Panc1 (cell line): ENCODE data around the gene ZC3H7B. TPM values are rescaled to one million over a fixed set of nuclear protein-coding genes. Genes with fewer than 3 reads are reported as not detected.

Experiments
- ATAC-seq: fragments of 200-7000 bp; cut with Tn5 transposase; 2 replicates; pipeline ENCODE4 v1.9.1; 2020; ENCODE audit warnings: mild to moderate bottlenecking, moderate library complexity
- BruUV-seq: library from RNA; stranded (reverse); fragments of 400-500 nt; replicated peaks from 2 replicates; lab custom pipeline; 2021; lab: Mats Ljungman, UMichigan
- CTCF ChIA-PET: fragments of 300-600 bp; sonication (Branson Sonifier 250); formaldehyde crosslinking; loops from one replicate; lab custom pipeline; 2022; ENCODE audit warnings: antibody characterized with exemption; lab: Charles Lee
- POLR2A ChIA-PET: fragments of 300-600 bp; sonication (Branson Sonifier 250); formaldehyde crosslinking; loops from one replicate; lab custom pipeline; 2022; ENCODE audit warnings: antibody characterized with exemption; lab: Charles Lee
- DNase-seq: peaks from one replicate; pipeline ENCODE4 v3.0.0-alpha.2; 2010; ENCODE audit warnings: low read depth, low spot score
- H3K27ac ChIP-seq: 2 replicates; pipeline ENCODE4 v1.5.1; 2011; ENCODE audit warnings: mild to moderate bottlenecking, low read length, inconsistent platforms
- H3K27me3 ChIP-seq: fragments of 200-500 bp; sonication (Bioruptor generic); 2 replicates; pipeline ENCODE4 v1.6.0; 2014; ENCODE audit warnings: low read length, inconsistent platforms; ENCODE audit not compliant: control insufficient read depth, insufficient read depth
- H3K36me3 ChIP-seq: fragments of 200-500 bp; sonication (Bioruptor generic); 2 replicates; pipeline ENCODE4 v1.5.1; 2014; ENCODE audit warnings: inconsistent platforms, mild to moderate bottlenecking, low read length, moderate library complexity; ENCODE audit not compliant: control insufficient read depth, insufficient read depth
- H3K4me1 ChIP-seq: 2 replicates; pipeline ENCODE4 v1.5.1; 2011; ENCODE audit warnings: inconsistent platforms, mild to moderate bottlenecking, low read length, moderate library complexity; ENCODE audit not compliant: control insufficient read depth, insufficient read depth
- H3K4me3 ChIP-seq, 2 experiments: 2 replicates each; pipeline ENCODE4 v1.5.1; 2011 to 2012; ENCODE audit warnings: low read depth in 2 of 2, low read length in 2 of 2, mild to moderate bottlenecking in 2 of 2, inconsistent platforms in 1 of 2, moderate library complexity in 1 of 2
- H3K9me3 ChIP-seq: fragments of 200-500 bp; sonication (Bioruptor generic); 2 replicates; pipeline ENCODE4 v1.5.1; 2014; ENCODE audit warnings: low read depth, mild to moderate bottlenecking, inconsistent platforms, low read length, moderate library complexity; ENCODE audit not compliant: control insufficient read depth, insufficient read depth
- POLR2AphosphoS5 ChIP-seq: IDR thresholded peaks from 2 replicates; pipeline ENCODE4 v1.6.1; 2012; ENCODE audit warnings: mild to moderate bottlenecking, low read depth, low read length, moderate library complexity
- REST ChIP-seq, 2 experiments: IDR thresholded peaks; 2 replicates each; pipeline ENCODE4 v1.6.1; 2011 to 2012; ENCODE audit warnings: low read depth in 2 of 2, control low read depth in 1 of 2, low read length in 1 of 2, mild to moderate bottlenecking in 1 of 2, moderate library complexity in 1 of 2; ENCODE audit not compliant: insufficient read depth in 1 of 2
- SIN3A ChIP-seq: IDR thresholded peaks from 2 replicates; pipeline ENCODE4 v1.6.1; 2012; ENCODE audit warnings: low read depth, mild to moderate bottlenecking, low read length, moderate library complexity, borderline replicate concordance; ENCODE audit not compliant: insufficient read depth
- TCF7L2 ChIP-seq: IDR thresholded peaks from 2 replicates; pipeline ENCODE4 v1.6.1; 2011; ENCODE audit warnings: mild to moderate bottlenecking, low read depth, low read length, inconsistent platforms
- in situ Hi-C: cut with HindIII; loops from 2 replicates; pipeline ENCODE4 v1.10.0; 2016; ENCODE audit warnings: low sequenced_read_pairs, low pct_unique_long_range_greater_than_20kb
- intact Hi-C: fragments of 100-400 bp; cut with micrococcal nuclease; formaldehyde crosslinking; loops from one replicate; pipeline ENCODE4 v1.10.0; 2022; ENCODE audit not compliant: unreplicated experiment
- total RNA-seq: library from RNA; stranded (reverse); gene quantifications from one replicate; pipeline ENCODE4 v1.2.1, GENCODE V29; 2021; ENCODE audit not compliant: unreplicated experiment
- TF ChIP-seq, protein P1 (sequence below): fragments of 450-650 bp; IDR thresholded peaks from 2 replicates; pipeline ENCODE4 v1.5.1; 2017; ENCODE audit warnings: mild to moderate bottlenecking

Gene ZC3H7B
- total RNA-seq, 1 experiment from 2014 or later = 62.0 TPM

DNA sequence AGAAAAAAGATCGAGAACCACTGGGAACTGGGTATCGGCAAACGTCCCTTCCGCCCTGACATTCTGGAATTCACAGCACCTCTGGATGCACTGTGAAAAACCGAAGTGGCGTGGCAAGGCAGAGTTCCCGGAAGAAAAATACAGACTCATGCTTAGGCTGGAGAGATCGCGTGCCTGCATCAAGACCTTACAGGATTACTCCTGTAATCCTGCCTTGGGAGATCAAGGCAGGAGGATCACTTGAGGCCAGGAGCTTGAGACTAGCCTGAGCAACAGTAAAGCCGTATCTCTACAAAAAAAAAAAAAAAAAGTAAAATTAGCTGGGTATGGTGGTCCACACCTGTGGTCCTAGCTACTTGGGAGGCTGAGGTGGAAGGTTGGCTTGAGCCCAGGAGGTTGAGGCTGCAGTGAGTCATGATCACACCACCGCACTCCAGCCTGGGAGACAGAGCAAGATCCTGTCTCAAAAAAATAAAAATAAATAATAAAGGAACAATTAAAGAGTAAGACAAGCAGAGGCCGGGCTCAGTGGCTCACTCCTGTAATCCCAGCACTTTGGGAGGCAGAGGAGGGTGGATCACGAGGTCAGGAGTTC is 60.5 kb downstream of the ZC3H7B start:
- no peak for TF ChIP-seq TCF7L2
- TF ChIP-seq POLR2AphosphoS5 = no peak
- TF ChIP-seq SIN3A = no peak
- TF ChIP-seq REST (IDR thresholded peaks at IDR 0.05; ENCODE audit: insufficient read depth in 1 of 2, low read depth in 2 of 2, low read length in 1 of 2) = no peak
- TF ChIP-seq, protein P1, sequence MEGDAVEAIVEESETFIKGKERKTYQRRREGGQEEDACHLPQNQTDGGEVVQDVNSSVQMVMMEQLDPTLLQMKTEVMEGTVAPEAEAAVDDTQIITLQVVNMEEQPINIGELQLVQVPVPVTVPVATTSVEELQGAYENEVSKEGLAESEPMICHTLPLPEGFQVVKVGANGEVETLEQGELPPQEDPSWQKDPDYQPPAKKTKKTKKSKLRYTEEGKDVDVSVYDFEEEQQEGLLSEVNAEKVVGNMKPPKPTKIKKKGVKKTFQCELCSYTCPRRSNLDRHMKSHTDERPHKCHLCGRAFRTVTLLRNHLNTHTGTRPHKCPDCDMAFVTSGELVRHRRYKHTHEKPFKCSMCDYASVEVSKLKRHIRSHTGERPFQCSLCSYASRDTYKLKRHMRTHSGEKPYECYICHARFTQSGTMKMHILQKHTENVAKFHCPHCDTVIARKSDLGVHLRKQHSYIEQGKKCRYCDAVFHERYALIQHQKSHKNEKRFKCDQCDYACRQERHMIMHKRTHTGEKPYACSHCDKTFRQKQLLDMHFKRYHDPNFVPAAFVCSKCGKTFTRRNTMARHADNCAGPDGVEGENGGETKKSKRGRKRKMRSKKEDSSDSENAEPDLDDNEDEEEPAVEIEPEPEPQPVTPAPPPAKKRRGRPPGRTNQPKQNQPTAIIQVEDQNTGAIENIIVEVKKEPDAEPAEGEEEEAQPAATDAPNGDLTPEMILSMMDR = no peak
- Histone ChIP-seq H3K27ac (no peak overlapping the region), H3K36me3 (no peaks in the 10 kb centered on the region), H3K27me3 (no peaks in the 10 kb centered on the region), H3K4me1 (peaks cover 29% of the 10 kb centered on the region), H3K4me3 (no peak overlapping the region), H3K9me3 (no peaks in the 10 kb centered on the region)
- in situ Hi-C loops = no loop called here
- ATAC-seq (no peak), DNase-seq (no peak)
- intact Hi-C loops = no loop called here
- CTCF ChIA-PET = interaction anchor here (0.6 kb wide), 1 partner anchor 40 kb away, joined by 3 read pairs; no protein-coding TSS in a partner anchor
- POLR2A ChIA-PET = interaction anchor here (0.6 kb wide), 1 partner anchor 20 kb away, joined by 8 read pairs; the partner anchor contains the start of gene TEF
- no TSS peak for BruUV-seq

DNA sequence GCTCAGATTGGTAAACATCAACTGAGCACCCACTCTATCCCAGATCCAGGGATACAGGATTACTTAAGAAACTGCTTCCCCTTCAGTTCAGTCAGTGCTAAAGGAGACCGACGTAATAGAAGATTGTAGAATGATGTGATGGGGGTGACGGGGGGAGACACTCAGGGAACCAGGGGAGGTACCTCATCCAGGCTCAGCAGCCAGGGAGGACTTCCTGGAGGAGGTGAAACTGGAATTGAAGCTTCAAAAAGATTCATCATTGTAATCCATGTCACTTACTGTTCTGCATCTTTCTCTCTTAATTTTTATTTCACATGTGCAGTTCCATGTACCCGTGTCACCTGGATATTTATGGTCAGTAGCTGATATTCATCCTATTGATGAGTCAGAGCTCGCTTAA is 61.3 kb downstream of the ZC3H7B start:
- ChIA-PET CTCF (no interaction called here), POLR2A (no interaction called here)
- ATAC-seq (no peak), DNase-seq (no peak)
- Histone ChIP-seq H3K27me3 (no peaks in the 10 kb centered on the region), H3K27ac (no peak overlapping the region), H3K9me3 (no peaks in the 10 kb centered on the region), H3K4me1 (peaks cover 30% of the 10 kb centered on the region), H3K36me3 (no peaks in the 10 kb centered on the region), H3K4me3 (no peak overlapping the region)
- intact Hi-C loops = no loop called here
- in situ Hi-C loops = no loop called here
- TF ChIP-seq REST (IDR thresholded peaks at IDR 0.05; ENCODE audit: insufficient read depth in 1 of 2, low read depth in 2 of 2, low read length in 1 of 2) = no peak
- no TSS peak for BruUV-seq
